OCI-LY7 (cell line): Measurements from ENCODE around the gene RNF224.

Source experiments
- CTCF ChIP-seq: fragments of 200-600 bp; sonication (generic); conservative IDR thresholded peaks from 2 replicates; pipeline ENCODE4 v1.5.1; 2014; ENCODE audit warnings: mild to moderate bottlenecking, antibody characterized with exemption, low read length, moderate library complexity, mixed read lengths
- EZH2phosphoT487 ChIP-seq: fragments of 200-600 bp; sonication (generic); IDR thresholded peaks from 2 replicates; pipeline ENCODE4 v1.6.1; 2018; ENCODE audit warnings: low read depth, borderline replicate concordance, mild to moderate bottlenecking, mixed run types, antibody characterized with exemption, low read length, moderate library complexity, mixed read lengths

GRCh38 chr9:137272241-137273094 is 45.2 kb downstream of the RNF224 start:
- TF ChIP-seq CTCF: no peak
- no peak for TF ChIP-seq EZH2phosphoT487
